Muscle layer of colon (tissue), 2 donors: Measurements from ENCODE around the gene NME8.

Experiments
- H3K27ac ChIP-seq: one replicate; pipeline ENCODE4 v1.7.0; 2013; ENCODE audit warnings: low read depth, mild to moderate bottlenecking, low read length, moderate library complexity
- H3K27me3 ChIP-seq, 2 donors: one replicate each; pipeline ENCODE4 v1.7.0; 2013; ENCODE audit warnings: low read length in 2 of 2, mild to moderate bottlenecking in 2 of 2; ENCODE audit not compliant: insufficient read depth in 2 of 2, control insufficient read depth in 1 of 2
- H3K36me3 ChIP-seq: one replicate; pipeline ENCODE4 v1.7.0; 2013; ENCODE audit warnings: mild to moderate bottlenecking, low read length; ENCODE audit not compliant: insufficient read depth
- H3K4me1 ChIP-seq: one replicate; pipeline ENCODE4 v1.7.0; 2013; ENCODE audit warnings: mild to moderate bottlenecking, low read length; ENCODE audit not compliant: insufficient read depth
- H3K4me3 ChIP-seq, 2 donors: one replicate each; pipeline ENCODE4 v1.7.0; 2013; ENCODE audit warnings: low read length in 2 of 2, low read depth in 1 of 2, mild to moderate bottlenecking in 1 of 2, moderate library complexity in 1 of 2
- H3K9ac ChIP-seq: one replicate; pipeline ENCODE4 v1.7.0; 2013; ENCODE audit warnings: low read length
- H3K9me3 ChIP-seq: one replicate; pipeline ENCODE4 v1.7.0; 2013; ENCODE audit warnings: mild to moderate bottlenecking, low read length
- donor health status: abdominal sarcoma.
- donor health status: Adenocarcinoma of cecum.

NME8 gene

GRCh38 chr7:37901890-37902524 lies 53.6 kb downstream of the NME8 start:
- Histone ChIP-seq H3K36me3 (no peaks in the 10 kb centered on the region), H3K4me1 (peaks cover 5% of the 10 kb centered on the region), H3K9me3 (no peaks in the 10 kb centered on the region), H3K9ac (no peak overlapping the region), H3K27ac (no peak overlapping the region), H3K27me3 (no peaks in the 10 kb centered on the region), H3K4me3 (no peak overlapping the region)

- no peaks in the 10 kb centered on the region for H3K36me3 ChIP-seq
- no peak overlapping the region for H3K4me3 ChIP-seq
- H3K27me3 ChIP-seq: no peaks in the 10 kb centered on the region
- H3K4me1 ChIP-seq: no peaks in the 10 kb centered on the region
- H3K9ac ChIP-seq: no peak overlapping the region
- H3K9me3 ChIP-seq: no peaks in the 10 kb centered on the region
- no peak overlapping the region for H3K27ac ChIP-seq
These were observed 59.9 kb downstream of the NME8 start for GRCh38 chr7:37908221-37908788.

GRCh38 chr7:37912756-37913155 lies 64.4 kb downstream of the NME8 start:
- Histone ChIP-seq H3K9ac (no peak overlapping the region), H3K9me3 (no peaks in the 10 kb centered on the region), H3K27ac (no peak overlapping the region), H3K4me1 (peaks cover 7% of the 10 kb centered on the region), H3K4me3 (no peak overlapping the region), H3K36me3 (no peaks in the 10 kb centered on the region), H3K27me3 (peaks cover 0 to 11% of the 10 kb centered on the region in 2 donors)

GRCh38 chr7:37915438-37915837 lies 67.0 kb downstream of the NME8 start:
- H3K9ac ChIP-seq: no peak overlapping the region
- H3K36me3 ChIP-seq: no peaks in the 10 kb centered on the region
- peak overlapping the region in 1 of 2 donors; percentile 60 for H3K4me3 ChIP-seq
- H3K27me3 ChIP-seq: peaks cover 0 to 18% of the 10 kb centered on the region in 2 donors
- no peak overlapping the region for H3K27ac ChIP-seq
- H3K4me1 ChIP-seq: peaks cover 9% of the 10 kb centered on the region
- no peaks in the 10 kb centered on the region for H3K9me3 ChIP-seq

GRCh38 chr7:37916017-37916672 lies 67.7 kb downstream of the NME8 start:
- peaks cover 9% of the 10 kb centered on the region for H3K4me1 ChIP-seq
- no peak overlapping the region for H3K27ac ChIP-seq
- H3K9ac ChIP-seq: no peak overlapping the region
- H3K36me3 ChIP-seq: no peaks in the 10 kb centered on the region
- peaks cover 0 to 23% of the 10 kb centered on the region in 2 donors for H3K27me3 ChIP-seq
- no peaks in the 10 kb centered on the region for H3K9me3 ChIP-seq
- H3K4me3 ChIP-seq: peak overlapping the region; percentile 41 to 60

- peaks cover 9% of the 10 kb centered on the region for H3K4me1 ChIP-seq
- peaks cover 0 to 24% of the 10 kb centered on the region in 2 donors for H3K27me3 ChIP-seq
- no peaks in the 10 kb centered on the region for H3K36me3 ChIP-seq
- peak within 1 kb of the TSS; percentile 41 to 60 for H3K4me3 ChIP-seq
- no peaks in the 10 kb centered on the region for H3K9me3 ChIP-seq
- H3K27ac ChIP-seq: no peak within 1 kb of the TSS
- H3K9ac ChIP-seq: no peak within 1 kb of the TSS
These were observed 68.6 kb downstream of the NME8 start, which contains the start of gene SFRP4 for GRCh38 chr7:37916673-37917660. SFRP4 (minus strand) TSS chr7:37916817; CDS start chr7:37916537, 280 bp downstream.

DNA sequence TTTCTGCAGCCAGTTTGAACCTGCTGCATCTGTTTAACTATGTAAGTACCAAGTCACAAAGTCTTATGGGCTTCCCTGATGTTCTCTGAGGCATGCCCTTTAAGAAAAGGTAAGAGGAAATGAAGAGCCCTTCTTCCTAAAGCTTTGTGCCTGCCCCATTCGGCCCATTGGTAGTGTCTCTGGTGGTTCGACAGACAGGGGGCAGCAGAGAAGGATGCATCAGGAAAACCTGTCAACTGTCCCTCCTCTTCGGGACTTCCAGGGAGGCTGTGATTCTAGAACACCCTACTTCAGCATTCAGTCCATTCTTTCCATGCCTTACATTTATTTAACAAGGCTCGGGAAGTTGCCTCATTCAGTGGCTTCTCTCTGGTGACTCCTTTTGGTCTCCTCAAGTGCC lies 70.1 kb downstream of the NME8 start:
- Histone ChIP-seq H3K4me1 (peaks cover 9% of the 10 kb centered on the region), H3K9me3 (no peaks in the 10 kb centered on the region), H3K36me3 (no peaks in the 10 kb centered on the region), H3K27ac (no peak overlapping the region), H3K9ac (no peak overlapping the region), H3K27me3 (peaks cover 0 to 24% of the 10 kb centered on the region in 2 donors), H3K4me3 (no peak overlapping the region)

GRCh38 chr7:37920305-37920848 lies 72.0 kb downstream of the NME8 start, which contains the start of gene EPDR1:
EPDR1 (plus strand) TSS chr7:37920640; CDS start chr7:37920940, 300 bp downstream.
- Histone ChIP-seq H3K9me3 (no peaks in the 10 kb centered on the region), H3K36me3 (no peaks in the 10 kb centered on the region), H3K9ac (no peak within 1 kb of the TSS), H3K4me1 (peaks cover 9% of the 10 kb centered on the region), H3K4me3 (peak within 1 kb of the TSS; percentile 43 to 59), H3K27me3 (peaks cover 0 to 24% of the 10 kb centered on the region in 2 donors), H3K27ac (peak within 1 kb of the TSS; percentile 21)

DNA sequence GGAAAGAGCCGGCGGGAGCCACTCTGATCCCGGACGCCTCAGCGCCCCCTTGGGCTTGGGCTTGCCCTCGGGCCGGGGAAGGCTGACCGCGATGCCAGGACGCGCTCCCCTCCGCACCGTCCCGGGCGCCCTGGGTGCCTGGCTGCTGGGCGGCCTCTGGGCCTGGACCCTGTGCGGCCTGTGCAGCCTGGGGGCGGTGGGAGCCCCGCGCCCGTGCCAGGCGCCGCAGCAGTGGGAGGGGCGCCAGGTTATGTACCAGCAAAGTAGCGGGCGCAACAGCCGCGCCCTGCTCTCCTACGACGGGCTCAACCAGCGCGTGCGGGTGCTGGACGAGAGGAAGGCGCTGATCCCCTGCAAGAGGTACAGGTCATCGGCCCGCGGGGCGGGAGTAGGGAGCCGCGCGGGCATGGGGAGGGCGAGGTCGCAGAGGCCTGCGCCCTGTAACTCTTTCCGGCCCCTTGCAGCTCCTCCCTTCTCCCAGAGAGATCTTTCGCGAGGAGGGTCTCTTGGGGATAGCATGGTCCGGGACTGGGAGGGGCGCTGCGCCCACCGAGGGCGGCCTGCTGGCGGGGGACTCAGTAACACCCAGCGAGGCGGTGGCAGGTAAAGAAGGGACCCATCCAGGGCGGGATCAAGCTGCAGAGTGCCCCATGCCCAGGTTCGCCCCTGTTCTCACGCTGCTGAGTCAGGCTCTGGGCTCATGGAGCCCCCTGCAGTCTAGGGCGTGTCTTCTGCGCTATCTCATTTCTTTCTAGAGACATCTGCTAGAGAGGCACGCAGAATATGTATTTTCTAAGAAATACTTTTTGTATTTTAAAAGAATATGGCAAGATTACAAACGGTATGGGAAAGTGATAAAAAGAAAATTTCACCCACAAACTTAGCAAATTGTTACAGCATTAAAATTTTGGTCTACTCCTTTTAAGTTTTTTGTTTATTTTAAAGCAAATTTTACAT lies 72.7 kb downstream of the NME8 start:
- no peaks in the 10 kb centered on the region for H3K36me3 ChIP-seq
- peak overlapping the region; percentile 43 to 59 for H3K4me3 ChIP-seq
- H3K27ac ChIP-seq: peak overlapping the region; percentile 21
- peaks cover 0 to 20% of the 10 kb centered on the region in 2 donors for H3K27me3 ChIP-seq
- H3K9me3 ChIP-seq: no peaks in the 10 kb centered on the region
- no peak overlapping the region for H3K9ac ChIP-seq
- peaks cover 9% of the 10 kb centered on the region for H3K4me1 ChIP-seq

DNA sequence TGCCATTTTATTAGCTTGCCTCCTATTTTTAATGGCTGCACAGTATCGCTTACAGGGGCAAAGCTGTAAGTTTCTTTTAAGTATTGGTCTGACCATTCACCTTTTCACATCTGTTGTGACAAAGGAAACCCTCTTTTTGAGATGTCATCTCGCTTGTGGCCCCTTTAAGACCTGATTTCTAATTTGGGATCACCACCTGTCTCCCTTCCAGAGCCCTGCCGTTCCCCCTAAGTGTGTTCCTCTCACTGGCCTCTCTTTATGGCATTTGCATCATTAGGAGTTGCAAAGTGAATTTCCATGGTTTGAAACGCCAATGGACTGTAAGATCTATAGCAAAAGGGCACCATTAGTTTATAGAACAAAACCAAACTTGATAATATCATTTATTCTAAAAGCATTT lies 73.5 kb downstream of the NME8 start:
- Histone ChIP-seq H3K9ac (no peak overlapping the region), H3K9me3 (no peaks in the 10 kb centered on the region), H3K36me3 (no peaks in the 10 kb centered on the region), H3K27ac (no peak overlapping the region), H3K4me3 (no peak overlapping the region), H3K4me1 (peaks cover 9% of the 10 kb centered on the region), H3K27me3 (peaks cover 0 to 13% of the 10 kb centered on the region in 2 donors)
